NCI-H1436 (cell line): ENCODE measurements around the gene MRPL40.

Experiments used
- DNase-seq: peaks from one replicate; lab custom pipeline; 2025; lab: John Stamatoyannopoulos, UW

The MRPL40 gene

DNA sequence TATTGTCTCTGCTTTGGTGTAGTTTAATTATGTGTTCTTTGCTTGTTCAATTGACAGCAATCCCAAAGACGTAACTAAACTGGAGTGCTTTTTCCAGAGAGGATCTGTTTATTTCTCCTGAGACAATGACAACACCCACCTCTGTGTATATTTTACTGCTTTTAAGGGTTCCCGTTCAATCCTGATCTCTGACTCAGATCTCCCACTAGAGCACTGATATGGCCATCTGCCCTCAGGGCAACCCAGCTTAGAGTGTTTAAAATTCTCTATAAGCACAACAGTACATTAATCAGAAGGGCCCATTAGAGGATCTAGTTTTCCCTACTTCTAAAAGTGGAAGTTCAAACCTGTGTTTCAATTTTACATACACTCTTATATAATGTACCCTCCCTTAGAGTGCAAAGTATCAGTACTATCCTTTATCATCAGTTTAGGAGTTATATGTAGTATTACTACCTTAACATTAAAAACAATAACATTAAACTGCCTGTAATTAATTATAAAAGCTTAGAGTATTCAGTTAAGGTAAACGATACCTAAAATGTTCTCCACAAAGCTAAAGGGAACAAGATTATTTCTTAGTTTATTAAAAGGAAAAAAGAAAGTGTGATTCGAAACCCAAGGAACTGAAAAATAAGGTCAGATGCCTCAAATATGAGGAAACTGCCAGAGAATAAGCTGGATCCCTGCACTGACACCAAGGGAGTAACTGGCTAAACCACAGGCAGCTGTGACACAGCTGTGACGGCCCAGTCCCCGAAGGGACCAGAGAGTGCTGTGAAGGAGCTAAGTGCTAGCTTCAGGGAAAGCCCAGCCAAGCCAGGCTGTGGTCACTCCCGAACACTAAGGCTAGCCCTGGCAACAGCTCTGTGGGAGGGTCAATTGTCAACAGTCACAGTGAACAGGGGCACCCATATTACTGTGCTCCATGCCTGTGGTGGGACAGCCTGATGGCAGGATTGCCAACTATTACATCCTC, 31.4 kb downstream of the MRPL40 start:
- DNase-seq, result no peak

DNA sequence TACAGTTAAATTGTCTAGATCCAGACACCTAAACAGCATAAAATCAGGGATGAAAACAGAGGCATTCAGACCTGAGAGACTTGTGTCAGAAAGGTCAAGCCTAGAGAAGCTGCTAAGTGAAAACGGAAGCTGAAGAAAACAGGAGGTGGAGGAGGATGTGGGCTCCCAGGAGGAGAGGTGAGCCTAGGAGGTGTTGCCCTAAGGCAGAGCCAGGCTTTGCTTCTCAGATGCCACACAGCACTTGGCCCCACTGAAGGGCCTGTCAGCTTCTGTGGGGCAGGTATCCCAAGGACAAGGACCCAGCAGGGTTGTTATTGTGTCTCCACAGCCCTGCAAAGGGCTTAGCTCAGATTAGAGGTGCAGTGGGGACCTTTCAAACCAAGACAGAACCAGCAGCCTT, 32.2 kb downstream of the MRPL40 start:
- no peak for DNase-seq

DNA sequence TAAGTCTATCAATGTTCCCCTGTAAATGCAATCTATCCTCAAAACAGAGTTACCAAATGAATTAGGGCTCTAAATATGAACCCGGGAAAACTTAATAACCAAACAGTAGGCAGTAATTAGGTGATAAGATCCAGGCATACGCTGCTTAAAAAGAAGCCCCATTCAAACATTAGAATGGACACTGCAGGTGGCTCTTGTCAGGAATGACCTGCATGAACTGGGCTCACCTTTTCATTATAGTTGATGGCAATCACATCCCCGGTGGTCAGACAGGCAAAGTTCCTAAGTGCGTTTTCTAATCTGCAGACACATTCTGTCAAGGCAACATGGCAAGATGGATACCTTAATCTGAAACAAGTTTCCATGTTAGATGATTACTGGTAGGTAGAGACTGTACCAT, 32.6 kb downstream of the MRPL40 start:
- DNase-seq, result no peak

DNA sequence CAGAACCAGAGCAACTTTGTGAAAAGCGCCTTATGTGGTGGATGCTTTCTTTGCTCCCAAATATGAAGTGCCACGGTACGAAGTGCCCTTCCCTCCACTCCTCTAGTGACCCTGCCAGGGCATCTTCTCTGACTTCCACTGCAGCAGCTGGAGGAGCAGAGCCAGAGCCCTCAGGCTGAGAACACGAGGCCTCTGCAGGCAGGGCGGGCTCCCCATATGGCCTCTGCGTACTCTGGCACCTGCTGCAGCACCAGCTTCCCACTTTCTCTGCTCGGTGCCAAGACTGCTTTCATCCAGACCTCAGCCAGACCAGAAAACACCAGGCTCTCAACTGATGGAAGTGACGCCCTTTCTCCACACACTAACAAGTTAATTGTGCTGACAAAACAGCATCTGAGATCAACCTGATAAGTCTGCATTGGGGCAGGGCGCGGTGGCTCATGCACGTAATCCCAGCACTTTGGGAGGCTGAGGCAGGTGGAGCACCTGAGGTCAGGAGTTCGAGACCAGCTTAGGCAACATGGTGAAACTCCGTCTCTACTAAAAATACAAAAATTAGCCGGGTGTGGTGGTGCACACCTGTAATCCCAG, 33.9 kb downstream of the MRPL40 start:
- DNase-seq, result no peak

DNA sequence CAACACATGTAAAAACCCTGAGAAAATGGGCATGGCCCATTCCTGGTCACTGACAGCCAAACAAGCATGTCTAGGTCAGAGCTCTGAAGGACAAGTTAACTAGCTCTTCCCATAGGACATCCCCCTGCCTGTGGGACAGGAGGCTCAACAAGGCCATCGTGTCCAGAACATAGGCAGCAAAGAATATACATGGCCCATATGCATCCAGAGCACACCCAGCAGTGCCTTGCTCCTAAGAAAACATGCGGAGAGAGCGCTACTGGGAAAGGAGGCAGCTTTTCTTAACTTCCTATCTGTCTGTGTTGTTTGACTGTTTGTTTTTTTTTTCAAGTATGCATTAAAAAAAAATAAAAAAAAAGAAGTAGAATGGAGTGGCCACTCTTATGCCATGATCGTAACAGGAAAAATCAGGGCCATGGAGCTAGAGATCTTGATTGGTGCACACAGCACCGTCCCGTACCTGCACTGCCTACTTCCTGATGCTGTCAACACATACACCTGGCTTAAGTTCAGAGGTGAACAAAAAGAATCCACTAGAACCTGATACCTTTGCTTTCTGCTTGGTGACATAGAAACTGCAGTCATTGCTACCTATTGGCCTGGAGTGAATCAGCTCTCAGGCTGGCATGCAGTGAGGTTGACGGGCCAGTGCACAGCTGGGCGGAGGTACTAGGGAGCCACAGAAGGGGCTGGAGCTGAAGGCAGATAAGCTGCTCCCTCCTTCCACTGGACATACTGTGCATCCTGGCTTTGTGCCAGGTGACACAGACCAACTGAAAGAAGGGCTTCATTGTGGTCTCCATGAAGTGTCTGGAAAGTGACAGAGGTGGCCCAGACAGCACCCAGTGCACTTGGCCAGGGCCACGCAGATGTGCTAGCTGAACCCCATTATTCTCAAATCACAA, 34.8 kb downstream of the MRPL40 start:
- no peak for DNase-seq

DNA sequence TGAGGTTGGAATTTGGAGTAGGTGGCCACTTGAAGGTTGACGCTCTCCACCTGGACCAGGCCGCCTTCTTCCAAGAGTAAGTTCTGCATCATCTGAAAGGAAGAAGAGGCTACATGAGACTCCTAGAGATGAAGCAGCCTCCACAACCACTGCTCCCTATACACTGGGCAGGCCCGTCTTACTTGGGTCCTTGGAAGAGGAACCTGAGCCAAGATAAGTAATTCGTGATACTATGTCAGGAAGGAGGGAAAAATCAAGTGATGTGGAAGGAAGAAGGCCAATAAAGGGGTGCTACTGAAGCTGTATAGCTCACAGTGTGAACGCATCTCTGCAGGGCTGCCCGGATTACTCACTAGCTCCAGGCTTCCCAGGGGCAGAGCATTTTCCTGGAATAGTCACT, 35.6 kb downstream of the MRPL40 start:
- no peak for DNase-seq

DNA sequence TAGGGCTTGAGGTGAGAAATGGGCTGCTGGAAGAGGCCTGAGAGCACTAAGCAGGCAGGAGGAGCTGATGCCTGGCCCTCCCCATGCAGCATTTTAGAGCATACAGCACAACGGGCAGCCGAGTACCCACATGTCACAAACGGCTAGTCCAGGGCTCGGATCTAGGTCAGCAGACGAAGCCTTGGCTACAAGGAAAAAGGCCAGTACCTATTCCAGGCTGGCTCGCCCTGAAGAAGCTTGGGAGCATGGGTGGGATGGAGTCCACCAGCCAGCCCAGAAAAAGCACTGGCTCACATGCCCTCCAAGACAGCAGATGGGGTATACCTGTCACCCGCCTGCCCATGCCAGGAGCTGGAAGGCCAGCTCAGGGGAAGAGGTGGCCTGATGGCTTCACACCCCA, 37.1 kb downstream of the MRPL40 start:
- DNase-seq, result no peak

DNA sequence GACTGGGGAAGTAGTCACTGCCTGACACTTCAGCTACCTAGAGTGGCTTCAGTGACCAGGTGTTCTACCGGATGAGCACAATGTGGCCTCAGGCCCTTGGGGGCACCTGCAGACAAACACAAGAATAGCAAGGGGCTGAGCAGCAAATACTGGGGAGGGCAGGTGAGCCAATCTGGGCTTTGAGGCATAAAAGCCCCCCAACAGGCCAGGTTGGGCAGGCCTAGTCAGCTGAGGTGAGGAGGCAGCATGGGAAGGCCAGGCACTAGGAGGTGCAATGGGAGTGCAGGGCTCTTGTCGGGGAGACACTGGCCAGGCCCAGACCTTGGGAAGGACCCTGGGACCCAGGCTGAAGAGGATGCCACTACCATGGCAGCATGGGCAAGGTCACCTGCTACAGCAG, 37.7 kb downstream of the MRPL40 start:
- no peak for DNase-seq

DNA sequence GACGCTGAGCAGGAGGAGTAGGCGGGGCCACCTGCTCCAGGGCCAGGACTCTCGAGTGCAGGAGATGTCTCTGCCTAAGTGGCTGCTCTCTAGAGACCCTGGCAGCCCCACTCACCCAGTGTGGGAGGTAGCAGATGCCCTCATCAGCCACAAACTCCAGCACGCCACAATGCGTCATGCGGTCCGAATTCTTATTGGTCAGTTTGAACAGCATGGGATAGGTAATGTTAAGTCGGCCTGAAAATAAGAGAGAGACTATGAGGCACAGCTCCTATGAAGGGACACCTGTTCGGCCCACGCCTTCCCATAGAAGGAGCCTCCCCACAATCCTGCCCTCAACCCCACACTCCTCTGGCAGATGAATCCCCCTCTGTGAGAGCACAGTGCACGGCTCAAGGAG, 39.2 kb downstream of the MRPL40 start:
- no peak for DNase-seq

DNA sequence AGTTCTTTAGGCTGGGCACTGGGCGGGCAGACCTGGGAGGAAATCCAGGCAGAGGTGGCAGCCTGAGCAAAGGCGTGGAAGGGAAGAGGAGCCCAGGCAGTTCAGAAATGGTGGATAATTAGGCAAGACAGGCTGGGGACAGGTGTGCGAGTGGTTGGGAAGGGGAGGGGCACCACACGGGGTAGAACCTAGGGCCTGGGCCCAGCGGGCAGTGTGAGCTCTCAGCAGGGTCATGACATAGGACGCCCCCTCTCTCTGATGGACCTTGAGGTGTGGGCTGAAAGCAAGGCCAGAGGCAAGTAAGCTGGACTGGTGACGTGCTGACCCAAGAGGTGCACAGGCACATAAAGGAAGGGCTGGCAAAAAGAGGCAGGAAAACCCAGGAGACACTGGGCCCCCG, 39.9 kb downstream of the MRPL40 start:
- no peak for DNase-seq

DNA sequence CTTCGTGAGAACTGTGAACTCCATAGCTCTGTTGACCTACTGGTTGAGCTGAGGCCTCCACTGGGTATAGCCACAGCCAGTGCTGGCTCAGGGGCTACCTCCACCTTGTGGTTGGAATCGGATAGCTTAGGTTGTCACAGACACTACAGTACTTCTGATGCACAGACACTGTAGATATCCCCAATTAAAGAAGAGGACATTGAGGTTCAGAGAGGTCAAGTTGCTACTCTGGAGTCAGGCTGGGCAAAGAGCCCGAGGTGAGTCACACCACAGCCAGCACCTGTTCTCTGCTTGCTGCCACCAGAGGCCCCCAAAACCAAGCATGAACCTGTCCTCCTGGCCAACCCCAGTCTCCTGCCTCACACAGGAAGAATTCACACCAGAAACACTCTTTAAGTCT, 41.2 kb downstream of the MRPL40 start:
- no peak for DNase-seq

DNA sequence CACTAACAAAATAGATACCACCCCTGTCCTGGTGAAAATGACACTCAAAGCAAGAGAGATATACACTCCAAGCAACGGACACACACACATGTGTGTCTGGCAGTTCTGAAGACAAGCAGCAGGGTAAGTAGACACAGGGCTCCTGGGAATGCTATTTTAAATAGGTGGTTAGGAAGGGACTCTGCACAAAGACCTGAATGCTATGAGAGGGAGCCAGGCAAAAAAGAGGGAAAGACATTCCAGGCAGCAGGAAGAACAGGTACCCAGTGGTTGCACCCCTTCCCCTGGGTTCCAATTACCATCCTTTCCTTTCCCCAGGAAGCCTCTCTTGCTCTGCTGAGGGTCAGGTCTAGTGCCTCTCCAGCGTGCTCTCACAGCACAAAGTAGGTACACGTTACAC, 43.7 kb downstream of the MRPL40 start:
- DNase-seq, result no peak

DNA sequence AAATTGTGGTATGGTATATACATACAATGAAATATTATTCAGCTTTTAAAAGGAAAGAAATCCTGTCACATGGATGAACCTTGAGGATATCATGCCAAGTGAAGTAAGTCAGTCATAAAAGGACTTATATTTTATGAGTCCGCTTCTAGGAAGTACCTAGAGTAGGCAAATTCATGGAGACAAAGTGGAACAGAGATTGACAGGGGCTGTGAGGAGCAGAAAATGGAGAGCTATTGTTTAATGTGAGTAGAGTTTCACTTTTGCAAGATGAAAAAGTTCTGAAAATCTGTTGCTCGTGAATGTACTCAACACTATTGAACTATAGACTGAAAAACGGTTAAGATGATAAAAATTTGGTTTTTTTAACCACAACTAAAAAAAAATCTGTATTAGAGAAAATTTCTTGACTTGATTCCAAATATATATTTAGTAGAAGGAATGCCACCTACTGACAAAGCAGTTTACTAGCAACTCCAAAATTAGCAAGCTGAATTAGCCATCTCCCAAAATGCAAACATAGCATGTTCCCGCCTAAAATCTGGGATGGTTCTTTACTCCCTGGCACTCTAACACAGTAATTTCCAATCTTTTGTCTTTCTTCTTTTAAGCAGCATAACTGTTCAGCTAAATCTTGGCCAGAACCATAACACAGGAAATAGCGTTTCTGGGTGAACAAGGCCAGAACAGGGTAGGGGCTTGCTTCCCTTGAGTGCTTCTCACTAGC, 45.1 kb downstream of the MRPL40 start:
- no peak for DNase-seq

DNA sequence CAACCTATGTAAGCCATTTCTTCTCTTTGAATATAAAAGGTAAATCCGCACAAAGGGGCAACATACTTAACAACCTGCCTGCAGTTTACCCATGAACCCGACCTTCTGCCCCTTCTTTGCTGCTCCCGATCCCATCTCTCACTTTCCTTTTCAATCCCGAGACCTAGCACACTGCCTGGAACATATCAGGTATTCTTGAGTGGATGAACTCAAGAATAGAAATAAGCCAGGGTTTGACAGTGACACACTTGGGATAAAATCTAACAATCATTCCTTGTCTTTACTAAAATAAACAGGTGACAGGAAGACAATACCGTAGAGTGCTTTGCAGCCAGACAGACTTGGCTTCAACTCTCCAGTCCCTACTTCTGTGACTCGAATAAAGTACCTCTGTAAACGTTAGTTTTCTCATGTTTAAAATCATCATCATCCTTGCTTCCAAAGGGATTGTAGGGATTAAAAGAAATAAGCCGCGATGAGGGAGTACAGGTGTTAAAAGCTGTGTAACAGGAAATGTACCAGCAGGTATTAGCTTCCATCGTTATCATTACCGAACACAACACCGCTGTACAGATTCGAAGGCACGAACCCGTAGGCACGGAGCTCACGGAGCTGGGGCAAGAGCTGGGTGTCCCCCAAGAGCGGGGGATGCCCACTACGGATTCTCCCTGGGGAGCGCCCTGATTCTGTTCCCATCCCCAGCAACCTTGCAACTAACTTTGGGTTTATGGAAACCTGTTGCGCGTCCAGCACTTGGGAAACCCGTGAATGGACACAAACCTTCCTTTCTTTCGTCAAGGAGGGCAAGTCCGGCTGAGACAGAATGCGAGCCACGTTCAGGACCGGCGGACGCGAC, 45.9 kb downstream of the MRPL40 start:
- DNase-seq, result no peak

DNA sequence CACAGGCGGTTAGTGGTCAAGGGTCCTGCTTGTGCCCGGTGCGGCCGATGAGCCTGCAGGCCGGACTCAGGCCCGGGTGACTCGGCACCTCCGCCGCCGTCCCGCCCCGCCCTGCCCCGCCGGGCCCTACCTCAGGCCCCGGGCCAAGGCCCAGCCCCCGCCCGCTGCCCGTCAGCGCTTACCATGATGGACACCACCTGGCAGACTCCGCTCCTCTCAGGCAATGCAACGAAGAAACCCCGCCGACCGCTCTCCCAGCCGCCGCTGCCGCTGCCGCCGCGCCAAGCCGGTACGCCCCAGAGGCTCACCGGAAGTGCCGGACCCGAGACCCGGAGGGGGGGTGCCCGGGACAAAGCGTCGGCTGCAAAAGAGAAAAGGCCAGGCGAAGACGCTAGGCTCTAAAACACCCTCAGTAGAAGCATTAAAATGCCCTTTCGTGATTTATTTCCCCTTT, 46.6 kb downstream of the MRPL40 start, which contains the start of gene UFD1:
Gene UFD1, minus strand, starts transcription at position 293 of the 454 bp plus-strand sequence. Its CDS starts 108 bp downstream, at position 185.
- DNase-seq, result peak; percentile 56

DNA sequence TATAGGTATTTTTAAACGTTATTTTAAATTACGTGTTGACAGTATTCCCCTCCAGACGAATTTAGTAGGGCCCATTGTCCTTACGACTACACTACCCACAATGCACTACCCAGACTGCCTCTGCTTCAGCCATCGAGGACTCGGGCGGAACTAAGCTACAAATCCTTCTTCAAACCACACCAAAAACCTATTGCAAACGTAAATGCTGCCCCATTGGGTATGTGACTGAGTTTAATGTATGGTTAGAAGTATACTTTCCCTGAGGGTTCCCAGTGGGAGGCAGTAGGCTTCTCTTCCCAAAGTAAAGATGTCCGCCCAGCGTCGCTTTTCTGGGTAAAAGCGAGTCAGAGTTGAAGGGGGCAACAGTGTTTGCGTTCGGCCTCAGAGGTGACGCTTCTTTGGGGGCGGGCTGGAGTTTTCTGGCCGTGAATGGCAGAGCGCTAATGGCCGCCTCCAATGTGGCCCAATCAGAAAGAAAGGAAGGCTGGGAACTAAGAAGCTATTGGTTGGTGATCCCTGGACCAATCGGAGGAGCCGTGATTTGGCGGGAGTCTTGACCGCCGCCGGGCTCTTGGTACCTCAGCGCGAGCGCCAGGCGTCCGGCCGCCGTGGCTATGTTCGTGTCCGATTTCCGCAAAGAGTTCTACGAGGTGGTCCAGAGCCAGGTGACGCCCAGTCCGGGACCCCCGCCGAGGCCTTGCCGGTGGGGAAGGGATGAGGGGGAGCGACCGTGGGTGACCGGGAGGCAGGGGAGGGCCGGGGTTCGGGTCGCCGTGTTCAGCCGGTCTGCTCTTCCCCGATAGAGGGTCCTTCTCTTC, 47.2 kb downstream of the MRPL40 start, which contains the start of gene CDC45:
Gene CDC45, plus strand, starts transcription at position 566 of the 818 bp plus-strand sequence. Its CDS starts 49 bp downstream, at position 615.
- DNase-seq, result peak; percentile 96

DNA sequence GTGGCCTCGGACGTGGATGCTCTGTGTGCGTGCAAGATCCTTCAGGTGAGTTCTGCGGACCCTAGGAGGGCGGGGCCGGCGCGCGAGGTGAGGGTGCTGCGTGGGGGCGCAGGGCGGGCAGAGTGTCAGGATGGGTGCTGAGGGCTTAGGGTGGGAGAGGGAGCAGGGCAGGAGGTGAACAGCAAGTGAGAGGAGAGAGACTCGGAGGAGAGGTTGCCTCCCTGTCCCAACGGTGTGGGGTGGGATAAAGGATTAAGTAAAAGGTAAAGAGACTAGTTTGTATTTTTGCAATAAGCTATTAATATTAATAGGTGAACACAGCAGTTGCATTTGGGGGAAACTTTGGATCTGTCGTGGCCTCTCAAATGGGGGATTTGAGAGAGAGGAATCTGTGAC, 47.8 kb downstream of the MRPL40 start:
- DNase-seq, result no peak

DNA sequence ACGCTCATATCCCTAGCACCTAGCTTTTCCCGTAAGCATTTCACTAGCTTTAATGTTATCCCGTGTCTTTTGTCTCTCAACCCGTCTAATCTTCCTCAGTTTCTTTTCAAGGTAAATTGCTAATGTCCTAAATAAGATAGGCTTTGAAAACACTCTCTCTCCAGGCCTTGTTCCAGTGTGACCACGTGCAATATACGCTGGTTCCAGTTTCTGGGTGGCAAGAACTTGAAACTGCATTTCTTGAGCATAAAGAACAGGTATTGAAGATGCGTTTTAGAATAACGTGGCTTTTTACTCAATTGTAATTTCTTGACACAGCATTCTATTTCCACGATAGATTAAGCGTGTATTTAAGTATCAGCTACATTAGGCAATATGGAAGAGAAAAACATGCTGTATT, 48.4 kb downstream of the MRPL40 start:
- no peak for DNase-seq

DNA sequence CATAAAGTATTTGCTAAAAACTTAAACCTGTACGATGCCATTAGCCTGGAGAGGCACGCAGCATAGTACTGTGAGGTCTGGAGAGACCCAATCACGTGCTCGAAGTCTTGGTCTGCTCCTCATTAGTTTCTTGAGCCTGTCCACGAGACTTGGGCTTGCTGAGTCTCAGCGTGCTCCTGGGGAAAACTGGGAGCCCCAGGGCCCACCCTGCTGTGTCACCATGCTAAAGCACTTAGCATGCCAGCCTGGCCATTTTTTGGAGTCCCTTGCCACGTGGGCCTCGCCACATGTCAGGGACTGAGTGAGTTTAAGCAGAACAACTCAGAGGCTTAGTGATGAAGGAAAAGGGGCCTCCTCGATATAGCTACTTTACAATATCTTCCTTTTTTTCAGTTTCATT, 50.0 kb downstream of the MRPL40 start:
- DNase-seq, result no peak
